Measurements from ENCODE around the gene NEXN. TPM values are rescaled to one million over a fixed set of nuclear protein-coding genes. Genes with fewer than 3 reads are reported as not detected.

The NEXN gene
- total and polyA plus RNA-seq, 2 of the 8 experiments (the other 6 are each of a cell fraction or from before 2014, with no cell fraction given) = 0.20 to 2.9 TPM

DNA sequence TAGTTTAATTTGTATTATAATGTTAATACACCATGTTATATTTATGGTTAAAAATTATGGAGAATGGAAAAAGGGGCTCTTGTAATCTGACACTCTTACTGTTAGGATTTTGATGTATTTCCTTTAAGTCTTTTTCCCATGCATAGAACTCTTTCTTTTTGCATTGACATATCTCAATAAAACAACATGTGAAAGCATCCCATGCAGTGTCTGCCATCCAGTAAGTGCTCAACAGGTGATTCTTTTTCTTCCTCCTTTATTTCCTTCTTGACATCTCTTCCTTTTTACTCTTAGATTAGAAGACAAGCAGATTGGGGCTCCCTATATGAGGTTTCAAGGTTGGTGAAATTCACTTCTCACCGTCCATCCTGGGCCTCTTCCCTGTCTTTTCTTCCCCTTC lies 2.8 kb downstream of the NEXN start:
- H3K27ac ChIP-seq (ENCODE audit: low read depth, low read length) = no peak overlapping the region
- no peaks in the 10 kb centered on the region for H3K79me1 ChIP-seq (ENCODE audit: low read depth, low read length)
- H2BK120ac ChIP-seq (replicated peaks; ENCODE audit: low read depth, low read length) = no peak overlapping the region
- H3K36me3 ChIP-seq (ENCODE audit: control insufficient read depth in 2 of 4, insufficient read depth in 4 of 4, low read length in 3 of 4) = no peaks in the 10 kb centered on the region
- H3K27me3 ChIP-seq (replicated peaks in 1 of 4; ENCODE audit: control insufficient read depth in 3 of 4, extremely low read depth in 1 of 4, insufficient read depth in 3 of 4, low read length in 3 of 4) = no peaks in the 10 kb centered on the region
- H3K4me2 ChIP-seq (ENCODE audit: insufficient read depth in 1 of 2, low read depth in 2 of 2, low read length in 2 of 2) = no peak overlapping the region
- H4K8ac ChIP-seq (ENCODE audit: extremely low read depth, insufficient read depth, low read length) = no peak overlapping the region
- H3K56ac ChIP-seq (replicated peaks; ENCODE audit: insufficient read length, low read depth, low read length) = no peak overlapping the region
- DNase-seq (ENCODE audit: low read depth in 1 of 2, low spot score in 2 of 2) = no peak
- H2BK15ac ChIP-seq (ENCODE audit: low read length) = no peak overlapping the region
- H3K23ac ChIP-seq (ENCODE audit: insufficient read length) = no peak overlapping the region
- TF ChIP-seq EGR1 (IDR thresholded peaks at IDR 0.05; ENCODE audit: borderline replicate concordance, low read depth, low read length) (no peak), SP1 (IDR thresholded peaks at IDR 0.05; ENCODE audit: low read depth, low read length) (no peak), JUND (IDR thresholded peaks at IDR 0.05; ENCODE audit: low read length) (no peak)
- ChIA-PET CTCF (ENCODE audit: partially characterized antibody) (no interaction called here), POLR2A (ENCODE audit: partially characterized antibody) (no interaction called here)
- H3K4ac ChIP-seq (replicated peaks; ENCODE audit: insufficient read length, low read depth, low read length) = no peak overlapping the region
- H3K14ac ChIP-seq (ENCODE audit: insufficient read length) = no peak overlapping the region
- H3K18ac ChIP-seq (ENCODE audit: extremely low read depth, low read length) = no peak overlapping the region
- no peak overlapping the region for H2AK5ac ChIP-seq (ENCODE audit: low read depth, low read length)
- H2BK20ac ChIP-seq (ENCODE audit: low read length) = no peak overlapping the region
- no peaks in the 10 kb centered on the region for H3K9me3 ChIP-seq (ENCODE audit: insufficient read depth in 2 of 2, low read depth in 1 of 2, low read length in 1 of 2)
- no peak overlapping the region for H2BK5ac ChIP-seq (ENCODE audit: low read depth, low read length)
- H2BK12ac ChIP-seq (ENCODE audit: low read depth, low read length) = no peak overlapping the region
- H4K91ac ChIP-seq (replicated peaks; ENCODE audit: insufficient read length, low read length) = no peak overlapping the region
- H3K79me2 ChIP-seq (ENCODE audit: control insufficient read depth in 1 of 2, insufficient read depth in 2 of 2, low read length in 2 of 2) = no peaks in the 10 kb centered on the region
- H2AFZ ChIP-seq (ENCODE audit: low read length) = no peak overlapping the region
- H3K9ac ChIP-seq (replicated peaks in 1 of 4; ENCODE audit: extremely low read depth in 1 of 4, low read depth in 3 of 4, low read length in 3 of 4) = no peak overlapping the region
- H4K20me1 ChIP-seq (replicated peaks in 1 of 2; ENCODE audit: control insufficient read depth in 1 of 2, insufficient read depth in 2 of 2, low read length in 2 of 2) = no peaks in the 10 kb centered on the region
- no peak overlapping the region for H4K5ac ChIP-seq (ENCODE audit: insufficient read length, low read depth, low read length)
- no peak overlapping the region for H3K4me3 ChIP-seq (ENCODE audit: extremely low read depth in 1 of 4, insufficient read depth in 2 of 4, low read depth in 3 of 4, low read length in 4 of 4)
- H3K4me1 ChIP-seq (replicated peaks in 1 of 4; ENCODE audit: control insufficient read depth in 3 of 4, insufficient read depth in 4 of 4, low read length in 3 of 4) = peaks cover 0 to 3% (median 0%) of the 10 kb centered on the region in 4 experiments; a peak in 1 of 7 replicates
- no peak for FAIRE-seq
- H3K23me2 ChIP-seq (ENCODE audit: low read depth, low read length) = peaks cover 5% of the 10 kb centered on the region
- 80% methylated on average over 1 of the region's 1 CpG; no CpG with 5 or more reads in 1 of the 2 experiments for WGBS, 2 experiments (ENCODE audit: extremely low coverage in 1 of 2, insufficient coverage in 1 of 2, insufficient read length in 1 of 2, insufficient replicate concordance in 2 of 2, low coverage in 1 of 2, low lambda C conversion rate in 2 of 2, missing lambda C conversion rate in 1 of 2)
